NCI-H82 treated with DMSO at 0.1 percent for 48 hours (cell line): Measurements from ENCODE around the gene KIF5C.
A peak's percentile ranks its signal among the peaks of the same experiment; 100 is the strongest.

Experiments
- DNase-seq: peaks from one replicate; lab custom pipeline; 2025; ENCODE audit not compliant: unreplicated experiment; lab: John Stamatoyannopoulos, UW

The KIF5C gene

DNA sequence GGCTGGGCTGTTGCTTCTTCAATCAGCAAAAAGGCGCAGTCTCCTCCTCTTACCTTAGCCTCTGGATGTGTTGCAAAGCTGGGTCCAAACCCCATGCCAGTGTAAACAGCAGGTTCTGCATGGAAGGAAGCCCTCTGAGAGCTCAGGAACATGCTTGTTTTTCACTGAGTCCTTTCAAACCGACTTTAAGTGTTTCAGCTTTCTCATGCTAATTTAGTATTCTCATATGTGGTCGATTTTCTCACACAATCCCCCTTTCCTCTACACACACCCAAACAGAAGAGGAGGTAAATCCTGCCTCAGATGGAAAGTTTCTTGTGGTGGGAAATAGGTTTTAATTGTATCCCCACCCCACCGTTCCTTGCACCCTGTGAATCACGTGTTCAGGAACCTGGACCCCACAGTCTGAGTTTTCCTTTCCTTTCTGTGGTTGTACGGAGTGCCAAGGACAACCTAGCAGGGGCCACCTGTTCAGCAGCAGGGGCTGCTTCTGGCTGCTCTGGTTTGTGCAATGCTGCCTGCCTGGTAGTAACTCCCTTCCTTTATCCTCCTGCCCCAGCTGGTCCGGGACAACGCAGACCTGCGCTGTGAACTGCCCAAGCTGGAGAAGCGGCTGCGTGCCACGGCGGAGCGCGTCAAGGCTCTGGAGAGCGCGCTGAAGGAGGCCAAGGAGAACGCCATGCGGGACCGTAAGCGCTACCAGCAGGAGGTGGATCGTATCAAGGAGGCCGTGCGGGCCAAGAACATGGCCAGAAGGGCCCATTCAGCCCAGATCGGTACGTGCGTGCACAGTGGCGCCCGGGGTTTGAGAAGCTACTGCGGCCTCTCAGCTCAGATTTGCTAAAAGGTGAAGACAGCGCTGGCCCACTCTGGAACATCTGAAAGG is 134.8 kb downstream of the KIF5C start:
- no peak for DNase-seq

DNA sequence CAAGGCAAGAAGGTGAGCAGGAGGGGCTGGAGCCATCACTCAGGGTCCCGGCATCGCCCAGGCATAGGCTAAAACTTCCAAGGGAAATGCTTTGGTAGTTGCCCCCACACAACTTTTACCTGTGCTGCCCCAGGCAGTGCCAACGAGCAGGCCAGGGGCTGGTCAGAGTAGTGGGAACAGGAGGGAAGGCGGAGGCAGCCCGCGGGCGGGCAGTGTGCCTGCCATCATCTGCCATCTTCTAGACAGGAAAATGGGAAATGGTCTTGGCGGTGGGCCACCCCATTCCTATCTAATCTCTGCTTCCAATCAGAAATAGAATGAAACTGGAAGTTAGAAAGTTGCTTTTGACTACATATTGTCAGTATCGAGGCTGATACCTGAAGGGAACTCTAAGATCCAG is 137.5 kb downstream of the KIF5C start:
- no peak for DNase-seq

DNA sequence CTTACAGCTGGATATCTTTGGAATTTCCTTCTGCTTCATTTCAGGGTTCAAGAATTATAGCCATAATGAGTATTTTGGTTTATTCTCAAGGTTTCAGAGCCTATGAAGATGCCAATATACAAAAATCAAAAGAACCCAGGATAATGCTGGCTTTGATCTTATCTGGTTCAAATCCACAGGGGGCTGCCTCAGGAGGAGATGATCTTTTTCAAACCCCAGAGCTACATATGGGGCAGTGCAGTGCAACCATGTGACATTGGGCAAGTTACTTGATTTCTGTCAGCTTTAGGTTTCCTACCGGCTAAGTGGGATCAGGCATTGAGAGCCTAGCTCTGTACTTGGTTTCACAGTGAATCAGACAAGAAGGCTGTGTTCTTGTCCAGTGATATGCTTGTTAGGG is 140.5 kb downstream of the KIF5C start:
- DNase-seq = no peak

DNA sequence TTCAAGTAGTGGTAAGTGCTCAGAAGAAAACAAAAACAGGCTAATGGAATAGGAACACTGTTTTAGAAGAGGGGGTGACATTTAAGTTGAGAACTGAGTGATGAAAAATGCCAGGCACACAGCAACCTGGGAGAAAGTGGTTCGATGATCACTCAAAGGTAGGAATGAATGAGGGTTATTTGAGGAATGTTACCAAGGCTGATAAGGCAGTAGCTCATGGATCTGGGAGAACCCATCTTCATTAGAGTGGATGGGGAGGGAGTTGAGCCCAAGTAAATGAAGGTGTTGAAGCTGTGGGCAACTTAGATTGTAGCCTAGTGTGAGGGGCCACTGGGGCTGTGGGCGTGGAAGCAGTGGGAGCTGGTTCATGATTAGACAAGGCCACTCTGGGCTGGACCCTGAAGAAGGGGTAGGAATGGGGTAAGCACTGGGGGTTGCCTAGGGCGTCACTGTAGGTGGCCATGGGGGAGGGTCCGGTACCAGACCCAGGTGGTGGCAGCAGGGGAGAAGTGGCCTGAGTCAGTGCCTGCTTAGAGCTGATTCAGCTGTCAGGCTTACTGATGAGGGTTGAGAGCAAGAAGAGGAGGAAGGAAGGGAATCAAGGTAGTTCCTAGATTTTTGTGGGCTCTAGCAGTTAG is 141.0 kb downstream of the KIF5C start:
- DNase-seq = no peak

DNA sequence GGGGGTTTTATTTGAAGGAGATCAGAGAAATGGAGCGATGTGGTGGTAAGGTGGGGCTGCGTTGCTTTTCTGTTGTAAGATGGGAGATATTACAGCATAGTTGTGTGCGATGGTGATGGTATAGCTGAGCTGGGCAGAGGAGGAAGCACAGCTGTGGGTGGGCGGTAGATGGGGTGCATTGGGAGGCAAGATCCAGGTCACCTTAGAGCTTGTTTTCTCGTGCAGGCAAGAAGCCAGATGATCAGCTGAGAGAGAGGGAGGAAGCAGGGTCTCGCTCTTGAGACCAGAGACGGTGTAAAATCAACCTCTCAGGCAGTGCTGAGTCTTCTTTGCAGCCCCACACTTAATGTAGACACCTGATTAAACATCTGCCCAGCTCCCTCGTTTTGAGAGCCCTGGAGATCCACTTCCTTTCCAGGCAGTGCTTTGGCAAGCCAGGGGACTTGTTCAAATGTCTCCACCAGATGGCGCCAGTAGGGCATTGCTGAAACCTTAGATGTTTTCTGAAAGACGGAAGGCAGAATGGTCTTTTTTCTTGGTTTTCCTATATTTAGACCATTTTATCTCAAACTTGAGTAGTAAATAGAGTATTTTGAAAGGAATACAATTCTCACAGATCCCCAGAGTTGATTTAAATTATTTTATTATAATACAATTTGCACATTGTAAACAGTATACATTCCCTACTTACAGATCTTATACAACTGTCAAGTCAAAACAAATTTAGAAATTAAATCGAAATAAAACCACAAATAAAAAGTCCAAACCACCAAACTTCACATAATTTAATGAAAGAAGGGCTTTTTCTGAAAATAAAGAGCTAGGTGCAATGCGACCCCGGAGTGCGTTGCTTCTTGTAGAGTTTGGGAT is 142.3 kb downstream of the KIF5C start:
- peak; percentile 13 for DNase-seq

DNA sequence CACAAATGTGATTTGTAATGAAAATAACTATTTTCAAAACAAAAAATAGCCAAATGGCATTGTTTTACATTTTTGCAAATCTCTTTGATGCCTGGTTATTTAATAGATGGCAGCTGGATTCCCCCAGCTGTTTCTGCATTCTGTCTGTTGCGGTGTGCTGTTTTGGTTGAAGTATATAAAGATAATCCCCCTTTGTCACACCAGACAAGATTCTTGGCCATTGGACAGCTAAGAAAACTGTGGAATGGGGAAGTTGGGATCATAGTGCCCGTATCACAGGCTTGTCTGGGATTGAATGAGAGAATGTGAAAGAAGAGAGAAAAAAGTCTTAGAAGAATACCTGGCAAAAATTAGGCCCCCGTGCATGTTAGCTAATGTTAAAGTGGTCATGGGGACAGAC is 144.0 kb downstream of the KIF5C start:
- DNase-seq = no peak

DNA sequence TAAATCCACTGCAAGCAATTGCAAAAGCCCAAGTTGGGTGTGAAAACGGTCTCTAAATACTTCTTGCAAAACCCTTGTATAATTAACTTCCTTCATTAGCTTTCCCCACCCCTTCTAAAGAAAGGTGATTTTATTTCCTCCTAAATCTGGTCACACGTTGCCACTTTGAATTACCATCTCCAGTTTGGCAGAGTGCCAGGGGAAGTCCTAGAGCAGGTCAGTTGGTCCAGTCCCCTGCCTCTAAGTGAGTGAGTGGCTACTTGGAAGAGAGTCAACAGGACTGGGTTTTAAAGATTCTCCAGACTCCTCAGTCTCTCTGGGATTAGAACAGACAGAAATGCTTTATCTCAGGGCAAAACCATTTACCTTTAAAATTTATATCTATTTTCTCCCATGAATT is 144.7 kb downstream of the KIF5C start:
- DNase-seq = no peak

DNA sequence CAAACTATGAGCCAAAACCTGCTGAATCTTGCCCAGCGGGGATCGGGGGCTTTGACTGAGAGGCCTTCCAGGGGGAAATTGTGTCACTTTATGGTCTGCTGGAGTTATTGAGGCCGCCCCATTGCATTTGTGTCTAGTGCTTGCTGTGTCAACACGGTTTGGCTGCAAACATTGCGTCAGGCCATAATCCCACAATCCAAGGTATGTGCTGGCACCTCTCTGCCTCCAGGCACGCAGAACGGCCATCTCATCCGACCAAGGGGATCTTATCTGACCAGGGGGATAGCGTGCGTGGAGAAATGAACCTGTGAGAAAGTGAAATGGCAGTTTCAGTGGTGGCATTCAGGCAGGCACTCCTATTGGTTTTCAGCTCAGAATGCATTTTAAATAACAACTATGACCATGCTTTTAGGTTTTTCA is 145.4 kb downstream of the KIF5C start:
- no peak for DNase-seq

DNA sequence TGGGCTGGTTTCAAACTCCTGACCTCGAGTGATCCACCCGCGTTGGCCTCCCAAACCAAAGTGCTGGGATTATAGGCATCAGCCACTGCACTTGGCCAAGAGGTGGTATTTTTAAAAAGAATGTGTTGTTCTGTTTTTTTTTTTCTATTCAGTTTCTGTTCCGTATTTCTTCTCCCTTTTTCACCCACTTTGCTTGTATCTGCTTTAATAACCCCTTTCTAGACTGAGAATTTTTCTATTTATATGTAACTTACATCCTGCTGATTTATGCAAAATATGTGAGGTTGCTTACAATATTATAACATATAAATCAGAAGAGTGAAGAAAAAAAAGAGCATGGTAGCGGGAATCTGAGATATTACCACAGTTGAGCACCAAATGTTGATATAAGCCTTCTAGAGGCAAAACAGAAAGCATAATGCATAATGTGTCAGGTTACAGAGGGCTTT is 146.3 kb downstream of the KIF5C start:
- DNase-seq = no peak

DNA sequence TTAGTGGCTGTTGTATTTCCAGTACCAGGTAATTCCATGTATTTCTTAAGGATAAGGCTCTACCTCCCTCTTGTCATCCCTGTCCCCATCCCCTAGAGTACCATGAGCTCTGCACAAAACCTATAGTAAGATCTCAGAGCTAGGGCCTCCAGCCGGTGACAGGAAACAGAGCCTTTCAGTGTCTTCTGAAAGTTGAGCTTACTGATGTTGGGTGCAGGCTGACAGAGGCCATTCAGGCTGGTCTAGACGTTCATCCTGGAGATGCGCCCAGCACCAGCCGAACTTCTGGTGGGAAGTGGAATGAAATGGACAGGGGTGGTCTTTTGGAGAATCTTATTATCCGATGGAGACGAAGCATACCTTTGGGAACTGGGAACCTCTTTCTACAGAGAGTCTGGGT is 146.7 kb downstream of the KIF5C start:
- DNase-seq = no peak

DNA sequence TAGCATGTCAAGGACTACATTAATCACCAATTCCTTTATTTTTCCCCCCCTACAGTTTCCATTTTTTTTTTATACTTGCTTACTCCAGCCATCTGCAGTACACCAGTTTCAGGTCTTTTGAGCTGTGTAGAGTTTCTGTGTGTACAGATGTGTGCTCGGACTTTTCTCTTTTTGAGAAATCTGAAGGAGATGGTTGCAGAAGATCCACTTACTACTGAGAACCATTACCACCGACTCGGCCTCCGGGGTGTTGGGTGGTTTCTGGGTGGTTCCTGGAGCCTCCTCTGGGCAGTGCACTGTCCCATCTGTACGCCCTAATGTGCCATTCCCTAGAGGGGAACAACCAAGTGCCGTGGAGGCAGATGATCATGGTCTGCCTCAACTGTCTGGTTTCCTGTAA is 148.1 kb downstream of the KIF5C start:
- DNase-seq = no peak

DNA sequence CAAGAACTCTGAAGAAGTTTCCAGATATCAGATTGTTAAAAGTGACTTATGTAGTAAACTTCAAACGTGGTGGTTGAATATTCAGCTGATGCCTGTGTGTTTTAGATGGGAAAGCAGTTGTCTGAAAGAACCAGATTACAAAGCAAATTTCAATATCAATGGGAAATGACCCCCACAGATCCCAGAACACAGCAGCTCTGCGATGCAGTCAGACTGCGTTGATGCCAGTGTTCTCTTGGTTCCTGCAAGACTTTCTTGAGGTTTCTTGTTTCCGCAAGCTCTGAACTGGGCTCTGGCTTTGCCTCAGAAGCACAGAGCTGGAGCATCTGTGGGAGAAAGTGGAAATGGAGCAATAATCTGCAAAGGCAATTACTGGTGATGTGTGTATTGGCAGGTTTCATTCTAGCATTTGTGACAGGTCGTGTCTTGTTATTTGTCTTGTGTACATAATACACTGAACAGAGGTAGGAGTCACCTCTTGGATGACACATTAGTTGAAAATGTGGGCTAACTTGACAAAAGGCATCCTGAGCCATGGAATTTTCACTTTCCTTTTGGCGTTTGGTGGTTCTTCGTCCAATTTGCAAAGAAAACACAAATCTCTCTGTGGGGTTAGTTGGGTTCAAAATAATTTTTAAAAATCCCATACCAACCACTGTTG is 152.7 kb downstream of the KIF5C start:
- DNase-seq = no peak

DNA sequence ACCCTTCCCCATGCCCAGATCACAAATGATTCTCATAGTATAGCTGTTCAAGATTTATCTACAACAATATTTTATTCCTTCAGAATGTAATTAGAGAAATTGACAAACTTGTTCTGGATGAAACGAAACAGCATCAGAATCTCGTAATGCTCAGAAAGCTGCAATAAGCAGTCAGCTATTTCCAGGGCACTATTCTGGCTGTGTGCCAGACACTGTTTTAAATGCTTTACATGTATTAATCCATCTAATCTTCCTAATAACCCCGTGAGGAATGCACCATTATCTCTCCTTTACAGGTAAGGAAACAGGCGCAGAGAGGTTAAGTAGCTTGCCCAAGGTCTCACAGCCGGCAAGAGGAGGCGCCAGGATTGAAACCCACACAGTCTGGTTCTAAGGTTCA is 153.3 kb downstream of the KIF5C start:
- DNase-seq = peak; percentile 41

DNA sequence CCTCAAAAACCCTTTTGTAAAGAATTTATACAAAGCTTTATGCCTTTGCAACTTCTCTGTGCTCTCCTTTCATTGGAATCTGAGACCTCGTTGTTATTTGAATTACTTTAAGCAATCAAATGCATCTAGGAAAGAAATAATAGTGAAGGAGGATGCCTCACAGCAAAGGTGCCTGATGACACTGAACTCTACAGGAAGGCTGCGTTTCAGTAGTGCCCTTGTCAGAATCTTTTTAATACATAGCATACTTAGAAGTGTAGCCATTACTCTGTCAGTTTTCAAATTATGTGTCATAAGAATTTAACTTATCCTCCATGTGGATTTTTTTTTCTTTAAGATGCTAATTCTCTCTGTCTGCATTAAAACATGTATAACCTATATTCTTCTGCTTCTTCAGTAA is 153.9 kb downstream of the KIF5C start:
- DNase-seq = no peak

DNA sequence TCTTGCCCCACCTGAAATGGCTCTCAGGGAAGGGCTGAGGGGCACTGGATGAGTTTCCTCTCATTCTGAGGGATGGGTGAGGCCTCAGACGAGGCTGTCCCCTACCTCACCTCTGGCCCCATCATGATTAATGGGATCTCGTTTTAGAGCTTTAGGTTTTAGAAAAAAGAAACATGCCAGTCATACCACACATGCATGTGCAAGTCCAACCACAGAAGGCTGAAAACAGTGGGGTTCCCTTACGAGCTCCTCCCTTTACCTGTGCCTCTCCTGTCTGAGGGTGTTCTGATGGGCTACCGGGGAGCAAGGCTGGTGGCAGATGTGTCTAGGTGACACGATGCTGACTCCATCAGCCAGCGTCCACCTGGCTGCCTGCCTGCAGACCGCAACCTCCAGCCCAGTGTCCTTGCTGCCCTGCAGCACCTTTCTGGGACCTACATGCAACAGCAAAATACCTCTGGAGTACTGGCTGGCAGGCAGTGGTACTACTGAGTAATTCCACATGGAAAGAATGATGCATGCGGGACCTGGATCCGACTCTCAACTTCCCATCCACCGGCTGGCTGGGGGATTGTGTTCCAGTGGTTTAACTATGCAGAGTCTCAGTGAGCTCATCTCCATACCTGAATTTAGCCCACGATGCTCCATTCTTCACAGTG is 154.4 kb downstream of the KIF5C start:
- DNase-seq = no peak

DNA sequence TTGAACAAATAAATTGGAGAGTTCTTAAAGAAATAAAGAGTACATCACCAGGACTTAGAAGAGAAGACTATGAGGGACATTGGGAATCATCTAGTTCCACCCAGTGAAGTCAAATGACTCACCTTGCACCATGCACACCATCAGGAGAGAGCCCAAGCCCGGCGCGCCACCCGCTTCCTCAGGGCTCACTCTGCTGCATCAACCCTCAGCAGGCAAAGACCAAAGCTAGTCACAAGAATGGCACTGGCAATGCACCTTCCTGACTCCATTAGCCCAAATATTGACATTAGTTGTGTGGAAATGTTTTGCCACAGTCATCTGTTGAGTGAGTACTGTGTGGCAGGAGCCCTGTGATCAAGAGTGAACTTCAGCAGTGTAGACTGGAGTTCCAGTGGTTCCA is 156.4 kb downstream of the KIF5C start:
- no peak for DNase-seq

DNA sequence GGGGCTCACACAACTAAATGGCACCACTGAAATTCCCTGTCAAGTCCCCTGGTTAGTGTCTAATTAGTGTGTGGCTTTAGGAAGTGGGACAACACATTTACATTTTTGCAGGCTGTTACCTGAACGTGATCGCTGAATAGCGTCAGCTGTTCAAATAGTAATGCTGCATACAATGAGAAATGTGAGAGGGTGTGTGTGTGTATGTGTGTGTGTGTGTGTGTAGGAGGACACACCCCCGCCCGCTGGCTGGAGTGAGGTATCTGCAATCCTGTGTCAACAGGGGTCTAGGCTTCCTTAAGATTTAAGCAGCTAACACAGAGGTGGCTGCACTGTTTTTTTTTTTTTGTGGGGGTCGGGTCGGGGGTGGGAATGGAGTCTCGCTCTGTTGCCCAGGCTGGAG is 158.7 kb downstream of the KIF5C start:
- DNase-seq = no peak

DNA sequence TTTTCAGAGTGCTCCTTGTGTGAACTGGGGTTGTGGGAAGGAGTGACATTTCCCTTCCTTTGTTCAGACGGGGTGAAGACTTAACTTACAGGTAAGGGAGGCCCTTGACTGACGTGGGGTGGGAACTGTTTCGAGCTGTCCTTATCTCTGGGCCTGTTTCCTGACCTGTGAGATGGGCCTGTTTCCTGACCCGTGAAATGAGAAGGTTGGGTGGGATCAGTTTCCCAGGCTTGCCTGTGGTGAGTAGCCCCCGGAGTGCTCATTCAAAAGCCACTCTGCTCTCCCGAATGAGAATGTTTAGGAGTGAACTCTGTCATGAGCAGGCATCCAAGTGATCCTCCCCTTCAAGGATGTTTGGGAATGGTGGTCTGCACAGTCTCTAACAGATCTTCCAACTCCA is 159.4 kb downstream of the KIF5C start:
- DNase-seq = no peak

DNA sequence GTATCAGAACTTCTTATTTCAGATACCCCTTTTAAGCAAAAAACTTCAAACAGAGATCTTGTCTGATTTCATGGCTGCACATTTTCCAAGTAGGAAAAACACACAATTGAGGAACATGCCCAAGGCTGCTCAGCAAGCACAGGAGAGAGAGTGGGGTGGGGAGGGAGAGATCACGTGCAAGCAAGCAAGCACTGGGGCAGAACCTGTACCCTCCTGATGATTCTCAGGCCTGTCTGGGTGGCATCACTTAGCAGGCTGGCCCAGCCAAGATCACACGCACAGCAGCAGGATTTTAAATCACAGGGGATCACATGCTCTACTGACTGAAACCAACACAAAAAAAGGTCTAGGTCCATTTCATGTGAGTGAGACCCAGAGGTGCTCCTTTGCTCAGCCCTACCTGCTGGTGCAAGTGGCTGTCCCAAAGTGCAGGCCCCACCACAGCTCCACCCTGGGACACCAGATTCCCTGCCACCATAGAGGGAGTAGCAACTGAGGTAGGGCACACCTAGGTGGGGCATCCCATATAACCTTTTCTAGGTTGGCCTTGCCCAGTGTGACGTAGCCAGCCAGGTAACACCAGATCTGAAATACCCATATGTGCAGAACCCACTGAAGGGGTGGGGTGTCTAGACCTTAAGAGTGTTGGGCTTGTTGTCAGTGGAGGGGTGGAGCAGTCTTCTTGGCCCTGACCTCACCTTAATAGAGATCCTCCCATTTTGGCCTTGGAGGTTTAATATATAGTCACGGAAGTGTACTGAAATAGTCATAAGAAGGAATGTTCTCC is 161.7 kb downstream of the KIF5C start:
- no peak for DNase-seq

DNA sequence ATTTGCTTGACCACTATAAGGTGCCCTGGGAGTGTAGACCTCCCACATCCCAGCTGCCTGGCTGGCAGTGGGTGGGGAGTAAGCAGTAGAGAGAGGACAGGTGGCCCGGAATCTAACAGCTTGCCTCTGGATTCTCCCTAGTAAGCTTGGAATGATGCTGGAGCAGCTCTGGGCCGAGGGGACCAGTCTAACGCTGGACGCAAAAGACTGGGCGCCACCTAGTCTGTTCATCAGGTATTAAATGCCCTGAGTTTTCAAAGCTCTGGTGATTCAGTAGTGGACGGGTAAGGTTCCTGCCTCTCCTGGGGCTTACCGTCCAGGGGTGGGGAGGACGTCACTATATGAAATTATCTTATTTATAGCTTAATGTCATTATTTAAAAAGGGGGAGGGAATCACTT is 162.8 kb downstream of the KIF5C start:
- no peak for DNase-seq
